ENCODE results near the gene RXFP1.
A peak's percentile ranks its signal among the peaks of the same experiment; 100 is the strongest.

Gene RXFP1

GRCh38 chr4:158521484-158522088, at the start of gene RXFP1:
TSS of gene RXFP1 (plus strand) at chr4:158521882. CDS start at chr4:158521977, 95 bp downstream.
- DNase-seq (ENCODE audit: low read depth in 2 of 2), result no peak

- no peak for DNase-seq (ENCODE audit: low read depth in 2 of 2)
Observed at GRCh38 chr4:158481811-158482210, 39.9 kb upstream of the RXFP1 start.

- no peak for DNase-seq (ENCODE audit: low read depth in 2 of 2)
Observed at GRCh38 chr4:158484173-158484885, 37.4 kb upstream of the RXFP1 start.

- no peak for DNase-seq (ENCODE audit: low read depth in 2 of 2)
Observed at GRCh38 chr4:158490629-158491028, 31.1 kb upstream of the RXFP1 start.

GRCh38 chr4:158492391-158492790, 29.3 kb upstream of the RXFP1 start:
- DNase-seq (ENCODE audit: low read depth in 2 of 2), result no peak

DNA sequence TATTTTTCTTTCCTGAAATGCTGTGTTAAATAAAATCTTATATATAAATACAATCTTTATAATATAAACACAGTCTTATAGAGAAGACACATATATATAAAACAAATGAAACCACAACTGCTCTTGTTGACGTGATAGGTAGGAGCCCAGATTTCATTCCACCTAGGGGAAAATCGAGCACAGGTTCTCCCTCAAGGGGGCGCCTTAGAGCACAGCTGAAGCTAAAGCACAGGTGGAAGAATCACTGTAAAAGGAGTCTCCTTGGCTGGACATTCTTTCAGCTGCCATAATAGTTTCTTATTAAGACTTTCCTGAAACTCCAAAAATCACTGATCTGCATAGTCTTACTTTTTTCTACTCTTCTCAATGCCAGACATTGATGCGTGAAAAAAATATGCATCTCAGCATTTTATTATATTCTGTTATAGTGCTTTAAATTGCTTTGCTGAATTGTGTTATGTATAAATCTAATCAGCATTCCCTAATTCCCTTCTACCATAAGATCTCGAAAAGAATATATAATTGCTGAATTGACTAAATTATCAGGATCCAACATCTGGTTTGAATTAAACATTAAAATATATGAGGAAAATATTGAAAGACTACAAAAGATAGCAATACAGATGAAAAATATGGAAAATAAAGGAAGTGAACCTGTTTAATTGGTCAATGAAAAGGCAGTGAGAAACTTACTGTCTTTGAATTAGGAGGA, 25.5 kb upstream of the RXFP1 start:
- no peak for DNase-seq (ENCODE audit: low read depth in 2 of 2)

GRCh38 chr4:158500054-158500453, 21.6 kb upstream of the RXFP1 start:
- DNase-seq (ENCODE audit: low read depth in 2 of 2), result no peak

GRCh38 chr4:158513256-158513655, 8.4 kb upstream of the RXFP1 start:
- no peak for DNase-seq (ENCODE audit: low read depth in 2 of 2)

DNA sequence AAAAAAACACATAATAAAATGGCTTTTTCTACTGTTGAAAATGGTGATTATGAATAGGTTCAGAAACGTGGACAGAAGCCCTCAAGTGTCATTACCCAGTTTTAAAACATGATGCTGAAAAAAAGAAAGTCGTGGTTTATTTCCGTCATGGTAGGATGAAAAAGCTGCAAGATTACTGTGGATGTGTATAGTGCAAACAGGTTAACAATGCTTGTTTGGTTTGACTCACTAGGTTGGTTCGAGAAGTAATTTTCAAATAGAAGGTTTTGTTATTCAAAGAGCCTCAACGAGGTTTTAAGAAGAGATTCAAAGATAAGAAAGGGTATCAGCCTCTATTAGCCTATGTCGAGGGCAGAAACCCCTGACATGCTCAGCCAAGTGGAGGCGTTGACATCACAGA, 2.5 kb upstream of the RXFP1 start:
- DNase-seq (ENCODE audit: low read depth in 2 of 2), result no peak

DNA sequence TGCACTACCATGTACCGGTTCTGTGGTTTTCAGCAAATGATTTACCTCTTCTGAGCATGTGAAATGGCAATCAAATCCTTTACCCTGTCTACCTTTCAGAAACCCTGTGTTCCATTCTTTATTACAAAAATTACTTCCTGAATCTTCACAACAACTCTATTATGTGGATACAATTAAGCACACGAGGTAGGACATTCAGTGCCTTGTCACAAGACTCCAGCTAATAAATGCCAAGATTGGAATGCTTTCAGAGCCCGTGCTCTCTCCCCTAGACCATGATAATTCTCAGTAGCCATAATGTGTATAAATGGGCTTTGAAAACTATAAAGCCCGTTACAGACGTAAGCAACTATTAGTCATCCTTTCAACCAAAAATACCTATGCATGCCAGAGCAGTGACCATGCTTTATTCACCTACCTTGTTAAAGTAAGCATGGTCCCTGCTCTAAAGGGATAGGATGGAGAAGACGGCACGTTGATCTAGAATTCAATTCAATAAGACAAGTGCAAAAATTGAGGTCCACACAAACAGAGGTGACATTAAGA, 2.4 kb downstream of the RXFP1 start:
- no peak for DNase-seq (ENCODE audit: low read depth in 2 of 2)

DNA sequence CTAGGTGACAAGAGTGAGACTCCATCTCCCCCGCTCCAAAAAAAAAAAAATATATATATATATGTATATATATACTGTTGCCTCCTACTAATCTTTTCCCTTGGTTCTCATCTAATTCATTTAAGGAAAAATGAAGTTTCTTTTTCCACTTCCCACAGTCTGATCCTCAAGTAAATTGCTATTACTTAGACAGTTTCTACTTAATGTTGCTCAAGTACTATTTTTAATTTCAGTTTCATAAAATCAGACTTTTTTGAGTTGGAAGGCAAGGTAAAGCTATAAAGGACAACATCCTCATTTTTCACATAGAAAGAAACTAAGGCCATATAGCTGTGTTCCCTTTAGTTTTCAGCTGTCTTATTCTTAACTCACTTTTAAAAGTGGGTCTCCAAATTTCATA, 5.8 kb downstream of the RXFP1 start:
- no peak for DNase-seq (ENCODE audit: low read depth in 2 of 2)

- DNase-seq (ENCODE audit: low read depth in 2 of 2), result no peak
Observed at GRCh38 chr4:158529505-158529904, 7.8 kb downstream of the RXFP1 start.

GRCh38 chr4:158530381-158530780, 8.7 kb downstream of the RXFP1 start:
- DNase-seq (ENCODE audit: low read depth in 2 of 2), result no peak

GRCh38 chr4:158530898-158531297, 9.2 kb downstream of the RXFP1 start:
- no peak for DNase-seq (ENCODE audit: low read depth in 2 of 2)

DNA sequence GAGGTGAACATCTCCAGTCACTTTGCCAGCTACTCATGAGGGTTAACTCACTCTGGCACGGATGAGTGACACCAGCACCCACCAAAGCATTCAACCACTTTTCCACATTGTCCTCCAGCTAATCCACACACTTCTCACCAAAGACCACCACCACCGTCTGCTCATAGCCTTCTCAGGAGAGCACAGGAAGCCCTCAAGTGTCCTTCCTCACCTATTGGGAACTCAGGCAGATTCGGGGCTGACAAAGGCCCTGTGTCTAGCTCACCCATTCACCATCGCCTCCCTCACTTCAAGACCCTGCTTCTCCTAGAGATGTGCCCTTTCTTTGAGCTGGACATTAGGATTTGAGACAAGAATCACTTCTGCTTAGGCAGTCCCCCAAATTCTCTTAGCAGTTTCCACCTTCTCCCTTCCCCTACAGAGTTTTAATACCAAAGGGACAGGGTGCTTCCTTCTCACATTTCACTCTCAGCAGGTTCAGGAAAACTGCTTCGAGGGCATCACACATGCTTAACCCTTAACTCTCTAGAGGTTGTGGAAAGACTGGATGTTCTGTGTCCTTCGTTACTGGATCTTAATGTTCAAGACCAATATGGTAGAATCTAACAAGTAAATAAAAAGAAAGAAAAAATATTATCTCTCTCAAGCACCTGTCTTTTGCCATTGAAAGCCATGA, 11.0 kb downstream of the RXFP1 start:
- no peak for DNase-seq (ENCODE audit: low read depth in 2 of 2)

GRCh38 chr4:158534727-158535126, 13.0 kb downstream of the RXFP1 start:
- DNase-seq (ENCODE audit: low read depth in 2 of 2), result no peak

DNA sequence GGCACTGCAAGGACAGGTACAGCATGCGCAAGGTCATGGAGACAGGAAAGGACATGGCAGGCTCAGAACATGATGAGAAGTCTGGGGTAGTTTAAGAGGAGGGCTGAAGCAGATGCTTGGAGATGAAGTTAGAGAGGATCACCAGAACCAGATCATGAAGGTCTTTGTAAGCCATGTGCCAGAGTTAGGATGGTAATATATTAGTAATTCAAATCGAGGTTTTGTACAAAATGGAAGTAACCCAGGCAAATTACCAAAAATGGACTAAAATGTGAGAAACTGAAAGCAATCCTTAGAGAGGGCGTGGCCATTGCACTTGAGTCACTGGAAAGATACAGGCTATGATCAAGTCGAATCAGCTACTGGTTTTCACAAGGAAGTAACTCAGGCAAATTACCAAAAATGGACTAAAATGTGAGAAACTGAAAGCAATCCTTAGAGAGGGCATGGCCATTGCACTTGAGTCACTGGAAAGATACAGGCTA, 13.5 kb downstream of the RXFP1 start:
- DNase-seq (ENCODE audit: low read depth in 2 of 2), result peak; percentile 10 to 12

DNA sequence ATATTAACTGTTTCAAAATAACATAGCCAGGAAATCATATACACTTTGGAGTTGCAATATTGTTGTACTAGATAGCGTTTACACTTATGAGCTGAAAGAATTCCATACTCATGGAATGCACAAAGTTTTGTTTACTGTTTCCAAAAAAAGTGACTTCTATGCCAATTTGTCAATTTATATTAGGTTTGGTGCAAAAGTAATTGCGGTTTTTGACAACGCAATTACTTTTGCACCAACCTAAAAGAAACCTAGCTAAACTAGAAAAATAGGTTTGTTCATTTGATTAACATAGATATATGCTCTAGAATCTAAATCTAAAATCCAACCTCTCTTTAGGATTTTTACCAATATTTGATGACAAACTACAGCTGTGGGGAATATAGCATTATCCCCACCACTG, 15.2 kb downstream of the RXFP1 start:
- no peak for DNase-seq (ENCODE audit: low read depth in 2 of 2)

DNA sequence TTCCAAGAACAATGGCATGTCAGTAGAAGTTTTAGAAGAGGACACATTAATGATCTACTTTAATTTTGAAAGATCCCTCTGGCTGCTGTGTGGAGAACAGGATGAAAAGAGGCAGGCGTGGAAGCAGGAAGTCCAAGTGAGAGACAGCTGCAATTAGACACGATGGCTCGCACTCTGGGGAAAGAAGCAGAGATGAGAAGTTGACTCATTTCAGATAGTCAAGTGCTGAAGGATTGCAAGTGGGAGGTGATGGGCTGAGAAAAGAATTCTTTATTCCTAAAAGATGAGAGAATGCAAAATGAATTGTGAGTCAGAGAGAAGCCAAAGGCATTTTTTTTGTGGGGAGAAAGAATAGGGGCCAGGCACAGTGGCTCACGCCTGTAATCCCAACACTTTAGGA, 16.5 kb downstream of the RXFP1 start:
- DNase-seq (ENCODE audit: low read depth in 2 of 2), result peak; percentile 14 to 21

- no peak for DNase-seq (ENCODE audit: low read depth in 2 of 2)
Observed at GRCh38 chr4:158538911-158539310, 17.2 kb downstream of the RXFP1 start.

GRCh38 chr4:158540125-158540907, 18.6 kb downstream of the RXFP1 start:
- DNase-seq (ENCODE audit: low read depth in 2 of 2), result no peak

Data from fibroblast of skin of left quadriceps (primary cell).